Epidermal melanocyte (primary cell): ENCODE results near the gene SELENBP1.
"Not testable (repeated sequence)": the region's sequence is repeated elsewhere in the genome, so short reads cannot be mapped to it uniquely, and the experiment has no call there.

ENCODE experiments used
- DNase-seq: peaks from one replicate; pipeline ENCODE4 v3.0.0; 2011; ENCODE audit warnings: low spot score; ENCODE audit not compliant: insufficient read length

The SELENBP1 gene

DNA sequence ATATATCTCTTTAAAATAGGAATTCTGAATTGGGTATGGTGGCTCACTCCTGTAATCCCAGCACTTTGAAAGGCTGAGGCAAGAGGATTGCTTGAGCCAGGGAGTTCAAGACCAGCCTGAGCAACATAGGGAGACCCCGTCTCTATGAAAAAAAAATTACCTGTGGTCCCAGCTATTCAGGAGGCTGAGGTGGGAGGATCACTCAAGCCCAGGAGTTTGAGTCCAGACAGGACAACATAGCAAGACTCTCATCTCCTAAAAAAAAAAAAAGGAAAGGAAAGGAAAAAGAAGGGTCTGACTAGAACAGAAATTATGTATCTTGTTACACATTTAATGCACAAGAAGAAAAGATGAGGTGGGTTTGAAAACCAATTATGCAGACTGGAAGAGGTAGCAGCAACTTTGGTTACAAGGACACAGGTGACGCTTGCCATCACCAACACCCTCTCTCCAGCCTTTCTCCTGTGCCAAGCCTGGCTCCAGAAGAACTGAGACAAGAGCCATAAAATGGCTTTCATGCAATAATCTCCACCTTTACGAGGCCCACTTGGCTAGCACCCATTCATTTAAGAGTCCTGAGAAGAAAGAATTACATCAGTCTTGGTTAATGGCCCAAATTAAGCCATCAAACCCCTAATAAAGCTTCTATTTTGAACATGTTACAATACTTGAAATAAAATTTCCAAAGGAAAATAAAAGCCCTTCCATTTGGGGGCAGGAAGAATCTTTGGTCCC is 4.8 kb upstream of the SELENBP1 start:
- DNase-seq = no peak

DNA sequence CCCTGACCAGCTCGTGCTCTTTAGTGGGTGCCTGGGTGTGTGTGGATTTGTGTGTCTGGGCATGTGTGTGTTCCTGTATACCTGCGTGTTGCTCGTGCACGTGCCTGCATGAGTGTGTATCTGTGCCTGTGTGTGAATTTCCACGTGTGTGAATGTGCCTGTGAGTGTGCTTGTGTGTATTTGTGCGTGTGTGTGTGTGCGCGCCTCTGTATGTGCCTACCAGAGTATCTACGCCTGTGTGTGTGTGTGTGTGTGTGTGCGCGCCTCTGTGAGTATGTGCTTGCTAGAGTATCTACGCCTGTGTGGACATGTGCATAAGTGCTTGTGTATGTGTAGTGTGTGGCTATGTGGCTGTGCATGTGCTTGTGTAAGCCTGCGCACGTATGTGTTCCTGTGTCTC is 691 bp upstream of the SELENBP1 start:
- no peak for DNase-seq

DNA sequence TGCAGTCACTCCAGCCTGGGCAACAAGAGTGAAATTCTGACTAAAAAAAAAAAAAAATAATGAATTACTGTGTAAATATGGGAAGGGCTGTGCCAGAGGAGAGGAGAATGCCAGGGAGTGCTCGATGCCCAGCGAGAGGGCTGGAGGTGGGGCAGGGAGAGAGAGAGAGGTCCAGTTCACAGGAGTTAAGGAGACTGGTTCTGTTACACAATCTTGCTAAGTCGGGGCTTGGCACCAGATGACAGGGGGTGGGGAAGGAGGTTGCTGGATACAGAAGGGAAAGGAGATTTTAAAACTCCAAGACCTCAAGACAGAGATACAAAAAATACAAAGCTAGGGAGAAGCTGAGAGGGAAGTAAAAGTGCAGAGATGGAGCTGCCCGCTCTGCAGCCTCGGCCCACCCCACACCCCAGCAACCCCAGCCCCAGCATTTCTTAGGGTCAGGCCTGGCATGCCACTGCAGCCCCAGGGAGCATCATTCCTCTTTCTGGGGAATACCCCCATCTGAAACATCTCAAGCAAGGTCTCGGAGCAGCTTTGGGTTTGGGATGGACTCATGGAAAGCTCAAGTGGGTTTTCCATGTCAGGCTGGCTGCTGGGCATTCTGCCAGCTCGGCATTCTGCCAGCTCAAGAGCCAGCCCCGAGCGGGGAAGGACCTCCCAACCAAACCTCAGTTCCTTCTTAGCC is 991 bp downstream of the SELENBP1 start:
- no peak for DNase-seq

DNA sequence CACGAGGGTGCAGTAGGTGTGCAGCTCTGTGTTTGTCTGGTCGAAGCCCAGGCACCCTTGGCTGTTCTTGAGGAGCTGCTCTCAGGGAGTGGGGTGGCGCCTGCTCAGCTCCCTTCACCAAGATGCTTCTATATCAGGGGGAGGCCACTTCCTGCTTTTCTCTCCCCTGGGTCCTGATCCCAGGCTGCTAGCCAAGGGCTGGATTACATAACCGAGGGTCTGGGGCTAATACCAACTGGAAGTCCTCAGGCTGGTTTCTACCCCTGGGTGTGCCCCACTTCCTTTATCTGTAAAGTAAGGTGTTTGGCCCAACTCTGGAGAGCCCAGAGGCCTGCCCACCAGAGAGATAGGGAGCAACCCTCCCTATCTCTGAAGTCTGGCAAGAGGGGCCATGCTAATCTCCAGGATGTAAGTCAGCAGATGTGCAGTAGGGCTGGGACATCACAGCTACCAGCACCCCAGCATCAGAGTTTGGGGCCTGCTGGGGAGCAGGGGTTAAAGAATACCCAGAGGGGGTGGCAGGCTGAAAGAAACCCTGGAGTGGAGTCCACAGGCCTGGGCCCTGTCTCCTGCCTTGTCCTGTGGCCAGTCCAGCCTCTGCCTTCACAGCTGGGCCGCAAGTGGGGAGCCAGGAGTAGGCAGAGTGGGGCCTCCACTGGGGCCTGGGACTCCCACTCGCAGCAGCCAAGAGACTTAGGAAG is 2.1 kb downstream of the SELENBP1 start:
- DNase-seq = no peak

DNA sequence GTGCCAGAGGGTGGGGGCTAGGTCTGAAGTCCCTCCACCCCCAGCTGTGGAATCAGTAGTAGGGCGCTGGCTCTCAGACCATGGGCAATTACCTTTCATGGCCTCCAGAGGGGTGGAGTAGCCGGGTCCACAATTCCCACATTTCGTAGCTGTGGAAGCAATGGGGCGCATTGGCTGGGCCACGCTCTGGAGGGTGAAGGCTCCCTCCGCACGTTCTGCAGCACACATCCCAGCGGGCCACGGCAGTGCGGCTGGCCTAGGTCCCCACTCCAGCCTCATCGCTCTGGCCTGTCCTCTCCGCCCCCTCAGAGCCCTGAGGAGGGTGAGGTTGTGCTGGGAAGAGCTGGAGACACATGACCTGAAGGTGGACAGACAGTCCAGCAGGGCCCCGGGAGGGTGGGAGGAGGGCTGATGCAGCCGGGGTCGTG is 2.9 kb downstream of the SELENBP1 start:
- no peak for DNase-seq

DNA sequence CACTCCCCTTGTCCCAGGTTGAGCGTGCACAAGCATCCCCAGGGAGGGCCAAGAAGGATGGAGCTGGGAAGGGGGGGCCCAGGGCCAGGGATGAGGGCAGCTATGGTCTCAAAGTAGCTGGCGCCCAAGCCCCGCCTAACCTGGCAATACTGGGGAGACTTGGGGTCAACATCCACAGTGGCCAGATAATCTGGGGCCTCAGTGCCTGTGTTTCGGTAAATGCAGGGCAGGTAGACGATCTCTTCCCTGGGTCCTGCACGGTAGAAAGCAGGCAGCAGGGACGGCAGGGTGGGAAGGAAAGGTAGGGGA is 3.2 kb downstream of the SELENBP1 start:
- DNase-seq = no peak

DNA sequence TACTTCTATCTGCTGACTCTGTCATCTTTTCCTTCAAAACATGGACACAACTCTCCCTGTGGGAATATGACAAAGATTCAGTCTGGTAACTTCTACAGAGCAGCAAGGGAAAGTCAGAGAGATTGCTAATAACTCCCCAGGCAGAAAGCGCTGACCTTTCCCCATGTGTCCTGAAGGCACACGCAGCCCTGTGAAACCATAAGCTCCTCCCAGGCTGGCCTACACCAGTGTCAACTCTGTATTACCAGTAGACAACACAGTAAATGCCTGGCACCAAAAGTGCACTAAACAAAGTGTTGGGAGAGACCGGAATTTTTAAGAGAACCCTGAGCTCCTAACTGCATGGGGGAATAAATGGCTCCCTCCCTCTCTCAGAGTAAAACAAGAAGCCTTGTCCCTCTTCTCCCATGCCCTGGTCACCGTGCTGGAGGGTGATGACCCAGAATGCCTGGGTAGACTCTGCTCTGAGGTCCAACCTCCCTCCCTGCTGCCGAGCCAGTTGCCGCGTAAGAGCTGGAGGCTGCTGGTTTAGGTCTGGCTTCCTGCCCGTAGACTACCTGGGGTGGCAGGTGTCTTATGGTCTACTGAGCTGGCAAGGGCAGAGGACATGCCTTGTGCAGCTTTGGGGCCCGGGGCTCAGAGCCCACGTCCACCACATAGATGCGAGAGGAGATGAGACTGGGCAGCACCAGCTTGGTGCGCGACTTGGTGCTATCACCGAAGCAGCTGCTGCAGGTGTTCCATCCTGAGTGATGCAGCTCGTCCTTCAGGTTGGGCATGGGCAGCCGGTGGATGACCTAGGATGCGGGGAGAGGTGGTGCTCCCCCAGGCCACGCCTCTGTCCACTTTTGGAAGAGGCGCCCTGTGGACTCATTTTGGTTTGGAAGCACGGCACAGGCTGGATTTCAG is 3.9 kb downstream of the SELENBP1 start:
- DNase-seq = no peak

DNA sequence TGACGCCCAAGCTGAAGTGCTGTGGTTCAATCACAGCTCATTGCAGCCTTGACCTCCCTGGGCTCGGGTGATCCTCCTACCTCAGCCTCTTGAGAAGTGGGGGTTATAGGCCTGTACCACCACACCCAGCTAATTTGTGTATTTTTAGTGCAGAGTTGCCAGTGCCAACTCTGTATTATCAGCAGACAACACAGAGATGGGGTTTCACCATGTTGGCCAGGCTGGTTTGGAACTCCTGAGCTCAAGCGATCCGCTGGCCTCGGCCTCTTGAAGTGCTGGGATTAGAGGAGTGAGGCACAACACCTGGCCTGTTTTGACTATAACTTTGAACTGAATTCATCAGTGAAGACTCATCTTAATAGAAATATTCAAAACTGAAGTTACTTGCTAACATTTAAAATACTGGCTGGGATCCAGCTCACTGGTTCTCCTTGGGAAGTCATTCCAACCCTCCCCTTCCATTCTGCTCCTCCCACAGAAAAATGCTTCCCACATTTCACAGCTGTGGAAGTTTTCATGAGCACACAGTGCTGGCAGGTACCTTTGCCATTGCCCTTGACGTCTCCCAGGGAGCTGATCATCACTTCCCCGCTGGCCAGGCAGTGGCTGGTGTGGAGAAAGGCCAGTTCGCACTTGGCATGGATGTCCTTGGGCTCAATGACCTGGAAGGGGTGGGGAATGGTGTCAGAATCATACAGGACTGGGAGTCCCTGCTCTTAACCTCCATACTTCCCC is 4.7 kb downstream of the SELENBP1 start:
- no peak for DNase-seq

DNA sequence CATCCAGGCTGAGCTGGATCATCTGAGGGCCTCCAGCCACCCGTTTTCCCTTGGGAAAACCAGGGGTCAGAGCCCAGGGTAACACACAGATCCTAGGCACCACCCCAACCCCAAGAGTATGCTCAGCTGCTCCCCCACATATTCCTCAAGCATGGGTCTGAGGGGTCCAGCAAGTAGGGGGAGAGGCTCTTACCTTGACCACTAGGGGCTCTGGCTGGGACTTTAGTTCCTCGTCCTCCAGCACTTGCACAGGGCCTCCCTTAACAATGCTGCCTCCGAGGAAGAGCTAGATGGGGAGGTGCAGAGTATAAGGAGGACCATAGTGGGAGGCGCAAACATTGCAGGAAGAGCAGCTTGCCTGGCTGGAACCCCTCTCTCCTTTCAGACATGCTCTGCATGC is 7.5 kb downstream of the SELENBP1 start:
- DNase-seq = no peak

DNA sequence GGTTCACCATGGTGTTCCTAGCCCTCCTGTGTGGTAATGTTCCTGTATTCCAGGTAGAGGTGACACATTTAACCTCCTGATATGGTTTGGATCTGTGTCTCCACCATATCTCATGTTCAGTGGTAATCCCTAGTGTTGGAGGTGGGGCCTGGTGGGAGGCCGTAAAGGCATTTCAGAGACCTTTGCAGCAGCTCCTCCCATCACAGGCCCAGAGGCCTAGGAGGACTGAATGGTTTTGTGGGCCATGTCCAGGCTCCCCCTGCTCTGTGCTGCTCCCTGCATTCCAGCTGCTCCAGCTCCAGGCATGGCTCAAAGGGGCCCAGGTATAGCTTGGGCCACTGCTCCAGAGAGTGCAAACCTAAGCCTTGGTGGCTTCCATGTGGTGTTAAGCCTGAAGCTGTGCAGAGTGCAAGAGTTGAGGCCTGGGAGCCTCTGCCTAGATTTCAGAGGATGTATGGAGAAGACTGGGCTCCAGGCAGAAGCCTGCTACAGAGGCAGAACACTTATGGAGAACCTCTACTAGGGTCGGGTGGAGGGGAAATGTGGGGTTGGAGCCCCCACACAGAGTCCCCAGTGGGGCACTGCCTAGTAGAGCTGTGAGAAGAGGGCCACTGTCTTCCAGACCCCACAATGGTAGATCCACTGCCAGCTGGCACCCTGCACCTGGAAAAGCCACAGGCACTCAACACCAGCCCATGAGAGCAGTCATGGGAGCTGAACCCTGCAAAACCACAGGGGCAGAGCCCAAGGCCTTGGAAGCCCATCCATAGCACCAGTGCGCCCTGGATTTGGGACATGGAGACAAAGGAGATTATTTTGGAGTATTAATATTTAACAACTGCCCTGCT is 10.0 kb downstream of the SELENBP1 start:
- no peak for DNase-seq

DNA sequence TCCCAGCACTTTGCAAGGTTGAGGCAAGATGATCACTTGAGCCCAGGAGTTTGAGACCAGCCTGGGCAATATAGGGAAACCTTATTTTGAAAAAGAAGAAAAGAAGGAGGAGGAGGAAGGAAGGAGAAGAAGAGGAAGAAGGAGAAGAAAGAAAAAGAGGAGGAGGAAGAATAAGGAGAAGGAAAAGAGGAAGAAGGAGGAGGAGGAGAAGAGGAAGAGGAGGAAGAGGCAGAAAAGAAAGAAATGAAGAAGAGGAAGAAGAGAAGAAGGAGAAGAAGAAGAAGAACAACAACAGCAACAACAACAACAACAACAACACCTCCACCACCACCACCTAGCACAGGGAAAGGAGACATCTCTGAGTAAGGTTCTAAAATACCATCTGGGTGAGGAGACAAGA is 10.6 kb downstream of the SELENBP1 start:
- no peak for DNase-seq

DNA sequence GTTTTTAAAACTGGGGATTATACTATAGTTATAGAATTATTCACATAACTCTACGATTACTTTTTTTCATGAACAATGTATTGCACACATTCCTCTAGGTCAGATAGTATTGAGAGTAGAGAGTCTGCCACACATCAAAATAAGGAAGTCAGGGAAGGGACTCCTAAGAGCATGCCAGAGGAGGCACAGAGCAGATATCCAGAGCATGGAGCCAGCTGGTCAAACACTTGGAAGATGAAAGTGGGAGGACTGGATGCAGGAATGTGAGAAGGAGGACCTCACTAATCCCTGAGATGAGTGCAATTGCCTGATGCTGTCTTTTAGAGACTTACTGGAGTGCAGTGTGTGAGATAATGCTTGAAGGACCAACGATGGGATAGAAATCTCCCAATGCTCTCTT is 15.8 kb downstream of the SELENBP1 start:
- no peak for DNase-seq

DNA sequence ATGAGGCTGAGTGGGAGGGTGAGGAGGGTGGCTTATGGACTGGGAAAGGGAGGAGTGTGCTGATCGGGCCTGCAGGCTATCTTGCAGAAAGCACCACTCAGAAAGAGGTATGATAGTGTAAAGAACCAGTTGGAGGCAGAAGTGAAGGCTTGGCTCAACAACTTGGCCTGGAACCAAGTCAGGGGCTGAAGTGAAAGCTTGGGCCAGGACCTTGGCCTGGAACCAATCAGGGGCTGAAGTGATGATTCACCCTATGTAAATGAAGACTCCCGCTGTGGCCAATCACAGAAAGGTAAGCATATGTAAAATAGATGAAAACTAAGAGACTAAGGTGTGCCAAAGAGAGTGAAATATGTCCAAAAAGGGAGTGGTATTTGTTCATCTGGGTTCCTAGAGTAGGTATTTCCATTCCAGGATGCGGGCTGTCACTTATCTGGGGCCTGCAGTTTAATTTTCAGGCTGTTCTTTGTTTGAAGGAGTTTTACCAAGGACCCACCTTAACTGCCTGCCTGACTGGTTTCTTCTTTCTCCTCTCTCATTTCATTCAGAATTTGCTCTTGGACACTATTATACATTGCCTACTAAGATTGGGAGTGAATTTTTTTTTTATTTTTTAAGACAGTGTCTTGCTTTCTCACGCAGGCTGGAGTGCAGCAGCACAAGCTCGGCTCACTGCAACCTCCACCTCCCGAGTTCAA is 20.3 kb downstream of the SELENBP1 start:
- DNase-seq = no peak

DNA sequence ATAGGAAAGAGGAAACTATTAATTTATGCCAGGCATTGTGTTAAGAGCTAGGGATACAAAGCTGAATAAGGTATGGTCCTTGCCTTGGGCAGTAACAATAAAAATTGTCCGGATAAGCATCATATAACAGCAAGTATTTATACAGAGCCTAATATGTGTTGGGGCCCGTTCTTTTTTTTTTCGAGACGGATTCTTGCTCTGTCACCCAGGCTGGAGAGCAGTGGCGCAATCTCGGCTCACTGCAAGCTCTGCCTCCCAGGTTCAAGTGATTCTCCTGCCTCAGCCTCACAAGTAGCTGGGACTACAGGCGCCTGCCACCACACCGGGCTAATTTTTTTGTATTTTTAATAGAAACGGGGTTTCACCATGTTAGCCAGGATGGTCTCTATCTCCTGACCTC is 22.2 kb downstream of the SELENBP1 start:
- DNase-seq = not testable (repeated sequence)

DNA sequence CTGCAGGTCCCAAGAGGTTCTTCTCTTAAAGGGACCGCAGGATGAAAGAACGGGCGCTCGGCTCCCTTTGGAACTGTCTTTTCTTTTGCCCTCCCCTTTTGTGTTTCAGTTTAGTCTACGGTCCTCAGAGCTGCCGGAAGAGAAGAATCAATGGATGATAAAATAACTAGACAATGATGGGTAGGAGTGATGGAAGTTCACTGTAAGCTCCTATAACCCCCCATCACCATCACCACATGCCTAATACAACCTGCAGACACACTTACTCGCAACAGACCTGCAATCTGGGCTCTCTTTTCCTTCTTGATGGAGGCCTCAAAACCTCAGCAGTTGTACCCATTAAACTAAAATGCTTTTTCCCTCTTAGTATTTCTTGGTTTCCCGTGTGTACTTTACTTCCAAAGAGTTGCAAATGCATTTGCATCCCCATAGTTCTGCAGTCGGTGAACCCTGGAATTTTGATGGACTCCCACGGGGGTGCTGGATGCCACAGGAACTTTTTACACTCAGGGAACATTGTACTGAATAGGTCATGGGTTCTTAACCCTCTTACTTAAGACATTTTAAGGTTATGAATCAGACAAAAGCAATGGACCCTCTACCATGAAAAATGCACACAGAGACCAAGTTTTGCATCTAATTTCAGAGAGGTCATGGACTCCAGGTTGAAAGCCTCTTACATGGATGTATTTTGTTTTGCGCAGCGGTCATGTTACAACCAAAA is 24.8 kb downstream of the SELENBP1 start:
- DNase-seq = no peak

DNA sequence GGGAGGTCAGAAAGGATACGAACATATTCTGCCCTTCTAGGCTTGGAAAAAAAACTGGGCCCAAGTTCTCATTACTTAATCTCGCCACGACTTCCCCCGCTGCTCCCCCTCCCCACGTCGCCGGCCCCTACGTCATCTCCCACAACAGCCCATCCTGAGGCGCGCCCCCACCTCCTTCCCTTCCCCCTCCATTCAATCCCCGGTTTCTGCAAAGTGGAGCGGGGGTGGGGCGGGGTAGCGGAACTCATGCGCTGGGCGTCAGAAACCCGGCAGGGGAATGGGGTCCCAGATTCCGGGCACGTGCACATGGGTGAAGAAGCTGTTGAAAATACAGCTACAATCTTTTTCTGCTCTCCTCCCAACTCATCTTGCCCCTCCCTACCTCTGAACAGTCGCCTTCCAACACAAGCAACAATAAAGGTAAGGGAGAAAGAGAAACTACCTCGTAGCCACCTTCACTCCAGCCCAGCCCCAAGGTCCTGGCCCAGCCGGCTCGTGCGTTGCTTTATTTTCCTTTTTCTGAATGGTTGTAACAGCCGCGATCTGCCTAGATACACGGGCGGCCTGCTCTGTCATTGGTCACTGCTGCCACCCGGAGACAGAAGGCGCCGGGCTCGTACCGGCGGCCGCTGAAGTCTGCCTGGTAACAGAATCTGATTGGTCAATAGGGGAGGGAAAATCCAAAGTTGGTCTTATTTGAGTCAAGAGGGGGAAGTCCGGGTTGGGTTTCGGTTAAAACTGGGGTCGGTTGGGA is 25.6 kb downstream of the SELENBP1 start, which contains the start of gene RFX5:
TSS of gene RFX5 (minus strand) at position 484 of the 754 bp plus-strand sequence. CDS start 932 bp downstream, outside the sequence.
- peak; percentile 87 for DNase-seq

DNA sequence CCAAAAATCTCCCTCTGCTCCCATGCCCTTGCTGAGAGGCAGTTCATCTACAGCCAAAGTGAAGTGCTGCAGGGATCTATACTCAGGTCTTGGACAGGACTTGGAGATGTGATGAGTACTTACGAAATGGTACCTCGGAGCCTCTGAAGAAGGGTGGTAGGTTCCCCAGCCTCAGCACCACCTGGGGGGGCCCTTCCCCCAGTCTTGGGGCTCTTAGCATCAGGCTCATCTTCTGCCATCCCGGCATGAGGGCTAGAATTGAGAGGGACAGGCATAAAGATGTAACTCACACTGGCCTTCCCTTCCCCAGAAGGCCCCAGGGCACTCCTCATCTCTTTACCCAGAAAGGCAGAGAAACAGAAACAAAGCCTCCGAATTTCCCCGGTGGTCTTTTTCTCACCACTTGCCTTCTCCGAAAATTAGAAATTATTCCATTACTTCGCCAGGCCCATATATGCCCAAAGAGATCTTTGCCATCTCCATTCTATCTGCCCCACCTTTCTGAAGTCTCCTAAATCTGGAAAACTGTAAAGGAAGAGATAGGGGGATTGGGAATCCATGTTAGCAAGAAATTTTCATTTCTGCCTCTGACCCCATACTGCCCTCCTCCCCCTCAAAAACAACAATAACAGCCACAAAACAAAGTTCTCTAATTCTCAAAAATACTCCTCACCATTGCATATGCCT is 26.3 kb downstream of the SELENBP1 start:
- DNase-seq = no peak
